IMR-90 (cell line): Measurements from ENCODE around the gene COL23A1. TPM values are rescaled to one million over a fixed set of nuclear protein-coding genes. Genes with fewer than 3 reads are reported as not detected.

Source experiments
- ATAC-seq: fragments of 200-7000 bp; cut with Tn5 transposase; 2 replicates; pipeline ENCODE4 v1.9.1; 2020; ENCODE audit warnings: low read depth, mild to moderate bottlenecking, moderate library complexity
- BruUV-seq: library from RNA; stranded (reverse); fragments of 400-500 nt; replicated peaks from 2 replicates; lab custom pipeline; 2021; lab: Mats Ljungman, UMichigan
- CTCF ChIA-PET: fragments of 300-600 bp; formaldehyde crosslinking; extraction: SDS; loops from one replicate; lab custom pipeline; 2021; ENCODE audit warnings: antibody characterized with exemption; lab: Yijun Ruan, JAX
- POLR2A ChIA-PET: fragments of 300-600 bp; sonication (Branson Sonifier 250); formaldehyde crosslinking; loops from one replicate; lab custom pipeline; 2022; ENCODE audit warnings: antibody characterized with exemption; ENCODE audit not compliant: unreplicated experiment; lab: Charles Lee
- DNase-seq: peaks from one replicate; pipeline ENCODE4 v3.0.0; 2013
- H2AFZ ChIP-seq: replicated peaks from 2 replicates; pipeline ENCODE3; 2013; ENCODE audit warnings: low read length, mild to moderate bottlenecking; ENCODE audit not compliant: poor library complexity
- H2AK5ac ChIP-seq: 2 replicates; pipeline ENCODE4 v1.6.1; 2013; ENCODE audit warnings: low read depth, low read length, inconsistent platforms
- H2AK9ac ChIP-seq: replicated peaks from 2 replicates; pipeline ENCODE3; 2013; ENCODE audit warnings: mild to moderate bottlenecking, low read depth, low read length, moderate library complexity; ENCODE audit not compliant: poor library complexity
- H2BK120ac ChIP-seq: 2 replicates; pipeline ENCODE4 v1.6.1; 2013; ENCODE audit warnings: low read depth, low read length, inconsistent platforms
- H2BK15ac ChIP-seq: 3 replicates; pipeline ENCODE4 v1.6.1; 2013; ENCODE audit warnings: low read depth, low read length, inconsistent platforms
- H2BK20ac ChIP-seq: 2 replicates; pipeline ENCODE4 v1.6.1; 2013; ENCODE audit warnings: low read depth, mild to moderate bottlenecking, inconsistent platforms, low read length, moderate library complexity
- H2BK5ac ChIP-seq: 2 replicates; pipeline ENCODE4 v1.6.1; 2013; ENCODE audit warnings: mild to moderate bottlenecking, low read depth, low read length, inconsistent platforms; ENCODE audit not compliant: poor library complexity, severe bottlenecking
- H3K14ac ChIP-seq: replicated peaks from 2 replicates; pipeline ENCODE4 v1.6.1; 2013; ENCODE audit warnings: low read depth, low read length, inconsistent platforms
- H3K18ac ChIP-seq: 2 replicates; pipeline ENCODE4 v1.6.1; 2013; ENCODE audit warnings: low read depth, low read length, control low read depth
- H3K23ac ChIP-seq: 2 replicates; pipeline ENCODE4 v1.6.1; 2013; ENCODE audit warnings: low read depth, low read length, inconsistent platforms
- H3K27ac ChIP-seq: 2 replicates; pipeline ENCODE4 v1.5.1; 2013; ENCODE audit warnings: mild to moderate bottlenecking, control low read depth, low read length; ENCODE audit not compliant: insufficient read depth
- H3K27me3 ChIP-seq: 2 replicates; pipeline ENCODE4 v1.6.1; 2013; ENCODE audit warnings: low read length; ENCODE audit not compliant: control insufficient read depth, insufficient read depth
- H3K36me3 ChIP-seq: 2 replicates; pipeline ENCODE4 v1.6.1; 2013; ENCODE audit warnings: low read length, mixed read lengths; ENCODE audit not compliant: control insufficient read depth, insufficient read depth
- H3K4ac ChIP-seq: 2 replicates; pipeline ENCODE4 v1.6.1; 2013; ENCODE audit warnings: low read depth, low read length, inconsistent platforms
- H3K4me1 ChIP-seq: 2 replicates; pipeline ENCODE4 v1.6.1; 2013; ENCODE audit warnings: low read length, mixed read lengths; ENCODE audit not compliant: control insufficient read depth, insufficient read depth
- H3K4me2 ChIP-seq: 2 replicates; pipeline ENCODE4 v1.6.1; 2013; ENCODE audit warnings: low read depth, mild to moderate bottlenecking, control low read depth, low read length, moderate library complexity
- H3K4me3 ChIP-seq: 2 replicates; pipeline ENCODE4 v1.5.1; 2013; ENCODE audit warnings: low read depth, mild to moderate bottlenecking, control low read depth, low read length, moderate library complexity; ENCODE audit not compliant: insufficient read depth
- H3K56ac ChIP-seq: 2 replicates; pipeline ENCODE4 v1.6.1; 2013; ENCODE audit warnings: low read length, inconsistent platforms; ENCODE audit not compliant: insufficient read depth; ENCODE audit errors: extremely low read depth
- H3K79me1 ChIP-seq, 2 experiments: 2 replicates each; pipeline ENCODE4 v1.6.1; 2013; ENCODE audit warnings: low read length in 2 of 2, inconsistent platforms in 1 of 2, low read depth in 1 of 2
- H3K9ac ChIP-seq: 2 replicates; pipeline ENCODE4 v1.6.1; 2013; ENCODE audit warnings: low read depth, low read length, control low read depth
- H3K9me1 ChIP-seq: 2 replicates; pipeline ENCODE4 v1.6.1; 2013; ENCODE audit warnings: low read length, inconsistent platforms; ENCODE audit not compliant: insufficient read depth
- H3K9me3 ChIP-seq: 2 replicates; pipeline ENCODE4 v1.6.1; 2013; ENCODE audit warnings: low read length; ENCODE audit not compliant: control insufficient read depth, insufficient read depth
- H4K20me1 ChIP-seq: 2 replicates; pipeline ENCODE4 v1.6.1; 2013; ENCODE audit warnings: low read length, inconsistent platforms; ENCODE audit not compliant: insufficient read depth
- H4K5ac ChIP-seq: 2 replicates; pipeline ENCODE4 v1.6.1; 2013; ENCODE audit warnings: mild to moderate bottlenecking, low read depth, low read length, control low read depth
- H4K8ac ChIP-seq, 2 experiments: 2 replicates each; pipeline ENCODE4 v1.6.1; 2013; ENCODE audit warnings: low read depth in 2 of 2, low read length in 2 of 2, control low read depth in 1 of 2, inconsistent platforms in 1 of 2
- H4K91ac ChIP-seq: 2 replicates; pipeline ENCODE4 v1.6.1; 2013; ENCODE audit warnings: low read depth, low read length, inconsistent platforms; ENCODE audit not compliant: insufficient read depth
- BHLHE40 ChIP-seq: fragments of 150-350 bp; IDR thresholded peaks from 2 replicates; pipeline ENCODE4 v1.6.1; 2016; ENCODE audit warnings: mild to moderate bottlenecking, low read depth, low read length
- CHD1 ChIP-seq: IDR thresholded peaks from 2 replicates; pipeline ENCODE4 v1.6.1; 2012; ENCODE audit warnings: low read depth, low read length, improper control_type of control experiment
- USF2 ChIP-seq: fragments of 150-350 bp; IDR thresholded peaks from 2 replicates; pipeline ENCODE4 v1.6.1; 2017; ENCODE audit warnings: mild to moderate bottlenecking, antibody characterized with exemption, low read length, low read depth
- WGBS, 2 experiments: methylation state at CpG; one replicate each; pipeline versions ENCODE4 v1.1.5 to v1.1.7; 2013; ENCODE audit warnings: missing lambda C conversion rate in 2 of 2; ENCODE audit not compliant: insufficient read length in 1 of 2; ENCODE audit errors: extremely low coverage in 2 of 2; 5-methylcytosine and 5-hydroxymethylcytosine counted together
- dilution Hi-C: fragments of 300-500 bp; cut with HindIII; formaldehyde crosslinking; loops from one replicate; pipeline ENCODE4 v1.14.3; 2018; ENCODE audit warnings: low sequenced_read_pairs; ENCODE audit not compliant: unreplicated experiment
- in situ Hi-C: fragments of 300-500 bp; cut with MboI; formaldehyde crosslinking; loops from 3 replicates; pipeline ENCODE4 v1.14.3; 2019; ENCODE audit warnings: low sequenced_read_pairs, inconsistent platforms, mixed read lengths
- intact Hi-C: fragments of 100-400 bp; cut with micrococcal nuclease; formaldehyde crosslinking; loops from 2 replicates; pipeline ENCODE4 v1.10.0; 2022
- polyA plus RNA-seq, 3 experiments: library from polyadenylated mRNA; depleted of rRNA; stranded (reverse); fragments of >200 nt; gene quantifications; 2 replicates each; pipeline ENCODE4 v1.2.3, GENCODE V29; 2012; ENCODE audit warnings: low replicate concordance in 1 of 3
- total RNA-seq: library from RNA; depleted of rRNA; stranded (reverse); fragments of >200 nt; gene quantifications from 2 replicates; pipeline ENCODE4 v1.2.3, GENCODE V29; 2012

COL23A1 gene
- total and polyA plus RNA-seq, 2 of the 4 experiments (the other 2 are of a cell fraction) = not detected

GRCh38 chr5:178328826-178329730 lies 261.1 kb downstream of the COL23A1 start:
- H3K27ac ChIP-seq = no peak overlapping the region
- H2AFZ ChIP-seq = no peak overlapping the region
- WGBS, 2 experiments = 61% methylated on average over 4 of the region's 18 CpGs; no CpG with 5 or more reads in 1 of the 2 experiments
- TF ChIP-seq CHD1 (no peak), USF2 (no peak), BHLHE40 (no peak)
- intact Hi-C loops = no loop called here
- no peak overlapping the region for H3K4ac ChIP-seq
- H2BK15ac ChIP-seq = no peak overlapping the region
- H3K4me3 ChIP-seq = no peak overlapping the region
- H3K79me1 ChIP-seq = no peaks in the 10 kb centered on the region
- no peak overlapping the region for H2BK5ac ChIP-seq
- no peak overlapping the region for H3K18ac ChIP-seq
- H4K8ac ChIP-seq = no peak overlapping the region
- no peaks in the 10 kb centered on the region for H3K36me3 ChIP-seq
- no peak overlapping the region for H3K9ac ChIP-seq
- POLR2A ChIA-PET = no interaction called here
- DNase-seq (no peak), ATAC-seq (no peak)
- H4K91ac ChIP-seq = no peak overlapping the region
- peaks cover 21% of the 10 kb centered on the region for H3K9me3 ChIP-seq
- H3K9me1 ChIP-seq = no peaks in the 10 kb centered on the region
- H2BK20ac ChIP-seq = no peak overlapping the region
- H3K4me1 ChIP-seq = no peaks in the 10 kb centered on the region
- no peaks in the 10 kb centered on the region; the same call in 1 of the 2 replicates for H3K27me3 ChIP-seq
- H3K23ac ChIP-seq = no peak overlapping the region
- H4K5ac ChIP-seq = no peak overlapping the region
- no peak overlapping the region for H3K56ac ChIP-seq
- no peak overlapping the region for H2BK120ac ChIP-seq
- in situ Hi-C loops = no loop called here
- no TSS peak for BruUV-seq
- H4K20me1 ChIP-seq = no peaks in the 10 kb centered on the region
- H2AK9ac ChIP-seq = no peak overlapping the region
- H2AK5ac ChIP-seq = no peak overlapping the region
- CTCF ChIA-PET = interaction anchor here (0.6 kb wide), 1 partner anchor 346 kb away, joined by 3 read pairs; no protein-coding TSS in a partner anchor
- dilution Hi-C loops = no loop called here
- H3K4me2 ChIP-seq = no peak overlapping the region
- no peak overlapping the region for H3K14ac ChIP-seq
